ENCODE measurements around the gene GLT1D1. TPM values are rescaled to one million over a fixed set of nuclear protein-coding genes. Genes with fewer than 3 reads are reported as not detected.

The GLT1D1 gene
- total RNA-seq, 2 experiments from 2014 or later: 0.32 TPM; not detected in 1

- no peak overlapping the region for H3K4me3 ChIP-seq (ENCODE audit: low read depth, low read length, poor library complexity, severe bottlenecking)
- H3K4me2 ChIP-seq (ENCODE audit: low read length): no peak overlapping the region
- TF ChIP-seq EZH2phosphoT487 (IDR thresholded peaks at IDR 0.05; ENCODE audit: borderline replicate concordance, low read depth, low read length) (no peak), CTCF (conservative IDR thresholded peaks at IDR 0.05; ENCODE audit: low read length) (no peak)
- DNase-seq (ENCODE audit: low spot score): no peak
- H3K27ac ChIP-seq (ENCODE audit: low read depth, low read length, poor library complexity, severe bottlenecking): no peak overlapping the region
- H3K4me1 ChIP-seq (ENCODE audit: insufficient read depth, low read length, poor library complexity, severe bottlenecking): no peaks in the 10 kb centered on the region
- no peaks in the 10 kb centered on the region for H3K9me3 ChIP-seq (ENCODE audit: low read length)
- CTCF ChIA-PET (ENCODE audit: unreplicated experiment): no interaction called here
- no peaks in the 10 kb centered on the region for H3K9me2 ChIP-seq (ENCODE audit: insufficient read depth, low read length)
- H4K20me1 ChIP-seq (ENCODE audit: insufficient read depth, low read length): no peaks in the 10 kb centered on the region
- POLR2A ChIA-PET: no interaction called here
- no TSS peak for BruUV-seq (replicated peaks)
- H3K79me2 ChIP-seq (ENCODE audit: insufficient read depth, low read depth, low read length): no peaks in the 10 kb centered on the region
- H2AFZ ChIP-seq (ENCODE audit: low read length): no peak overlapping the region
- no peaks in the 10 kb centered on the region for H3K36me3 ChIP-seq (ENCODE audit: insufficient read depth, low read length)
- intact Hi-C loops (cut with micrococcal nuclease; ENCODE audit: unreplicated experiment): no loop called here
Observed at GRCh38 chr12:128942960-128943477, 89.7 kb downstream of the GLT1D1 start.

DNA sequence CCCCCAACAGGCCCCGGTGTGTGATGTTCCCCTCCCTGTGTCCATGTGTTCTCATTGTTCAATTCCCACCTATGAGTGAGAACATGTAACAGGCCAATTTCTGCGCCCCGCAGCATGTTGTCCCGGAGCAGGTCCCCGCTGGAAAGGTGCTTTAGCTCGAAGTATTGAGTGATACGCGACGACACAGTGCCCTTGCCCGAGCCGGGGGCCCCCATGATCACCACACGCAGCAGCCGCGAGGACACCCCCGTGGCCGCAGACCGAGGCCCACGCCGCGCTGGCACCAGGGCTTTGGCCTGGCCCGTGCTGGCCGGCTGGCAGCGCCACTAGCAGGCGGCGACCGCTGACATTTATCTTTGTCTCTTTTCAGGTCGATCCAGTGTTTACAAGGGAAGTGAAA is 91.7 kb downstream of the GLT1D1 start:
- H3K9me3 ChIP-seq (ENCODE audit: low read length): no peaks in the 10 kb centered on the region
- BruUV-seq (replicated peaks): no TSS peak
- H3K9me2 ChIP-seq (ENCODE audit: insufficient read depth, low read length): no peaks in the 10 kb centered on the region
- no peaks in the 10 kb centered on the region for H3K79me2 ChIP-seq (ENCODE audit: insufficient read depth, low read depth, low read length)
- no peak for TF ChIP-seq EZH2phosphoT487 (IDR thresholded peaks at IDR 0.05; ENCODE audit: borderline replicate concordance, low read depth, low read length)
- no peak for TF ChIP-seq CTCF (conservative IDR thresholded peaks at IDR 0.05; ENCODE audit: low read length)
- H2AFZ ChIP-seq (ENCODE audit: low read length): no peak overlapping the region
- H3K27ac ChIP-seq (ENCODE audit: low read depth, low read length, poor library complexity, severe bottlenecking): no peak overlapping the region
- no peaks in the 10 kb centered on the region for H3K36me3 ChIP-seq (ENCODE audit: insufficient read depth, low read length)
- no peak overlapping the region for H3K4me2 ChIP-seq (ENCODE audit: low read length)
- ChIA-PET CTCF (ENCODE audit: unreplicated experiment) (no interaction called here), POLR2A (no interaction called here)
- no peaks in the 10 kb centered on the region for H3K4me1 ChIP-seq (ENCODE audit: insufficient read depth, low read length, poor library complexity, severe bottlenecking)
- no peaks in the 10 kb centered on the region for H4K20me1 ChIP-seq (ENCODE audit: insufficient read depth, low read length)
- H3K4me3 ChIP-seq (ENCODE audit: low read depth, low read length, poor library complexity, severe bottlenecking): no peak overlapping the region
- no peak for DNase-seq (ENCODE audit: low spot score)
- intact Hi-C loops (cut with micrococcal nuclease; ENCODE audit: unreplicated experiment): no loop called here

GRCh38 chr12:128947209-128947608 is 93.9 kb downstream of the GLT1D1 start:
- Histone ChIP-seq H2AFZ (ENCODE audit: low read length) (no peak overlapping the region), H4K20me1 (ENCODE audit: insufficient read depth, low read length) (no peaks in the 10 kb centered on the region), H3K79me2 (ENCODE audit: insufficient read depth, low read depth, low read length) (no peaks in the 10 kb centered on the region), H3K4me2 (ENCODE audit: low read length) (no peak overlapping the region), H3K4me3 (ENCODE audit: low read depth, low read length, poor library complexity, severe bottlenecking) (no peak overlapping the region), H3K27ac (ENCODE audit: low read depth, low read length, poor library complexity, severe bottlenecking) (no peak overlapping the region), H3K9me3 (ENCODE audit: low read length) (no peaks in the 10 kb centered on the region), H3K9me2 (ENCODE audit: insufficient read depth, low read length) (no peaks in the 10 kb centered on the region), H3K4me1 (ENCODE audit: insufficient read depth, low read length, poor library complexity, severe bottlenecking) (no peaks in the 10 kb centered on the region), H3K36me3 (ENCODE audit: insufficient read depth, low read length) (no peaks in the 10 kb centered on the region)
- no peak for DNase-seq (ENCODE audit: low spot score)
- TF ChIP-seq EZH2phosphoT487 (IDR thresholded peaks at IDR 0.05; ENCODE audit: borderline replicate concordance, low read depth, low read length) (no peak), CTCF (conservative IDR thresholded peaks at IDR 0.05; ENCODE audit: low read length) (no peak)
- ChIA-PET CTCF (ENCODE audit: unreplicated experiment) (no interaction called here), POLR2A (interaction anchor here (0.6 to 1.3 kb wide), 4 partner anchors 11 to 113 kb away, joined by 3 to 4 read pairs (median 4); no protein-coding TSS in a partner anchor)
- no TSS peak for BruUV-seq (replicated peaks)
- intact Hi-C loops (cut with micrococcal nuclease; ENCODE audit: unreplicated experiment): no loop called here
